DMS53 treated with DMSO at 0.1 percent for 48 hours (cell line): Measurements from ENCODE around the gene EPS8.
"Not testable (repeated sequence)": the region's sequence is repeated elsewhere in the genome, so short reads cannot be mapped to it uniquely, and the experiment has no call there.

ENCODE experiments used
- DNase-seq: peaks from one replicate; lab custom pipeline; 2025; ENCODE audit not compliant: unreplicated experiment; lab: John Stamatoyannopoulos, UW

Gene EPS8

DNA sequence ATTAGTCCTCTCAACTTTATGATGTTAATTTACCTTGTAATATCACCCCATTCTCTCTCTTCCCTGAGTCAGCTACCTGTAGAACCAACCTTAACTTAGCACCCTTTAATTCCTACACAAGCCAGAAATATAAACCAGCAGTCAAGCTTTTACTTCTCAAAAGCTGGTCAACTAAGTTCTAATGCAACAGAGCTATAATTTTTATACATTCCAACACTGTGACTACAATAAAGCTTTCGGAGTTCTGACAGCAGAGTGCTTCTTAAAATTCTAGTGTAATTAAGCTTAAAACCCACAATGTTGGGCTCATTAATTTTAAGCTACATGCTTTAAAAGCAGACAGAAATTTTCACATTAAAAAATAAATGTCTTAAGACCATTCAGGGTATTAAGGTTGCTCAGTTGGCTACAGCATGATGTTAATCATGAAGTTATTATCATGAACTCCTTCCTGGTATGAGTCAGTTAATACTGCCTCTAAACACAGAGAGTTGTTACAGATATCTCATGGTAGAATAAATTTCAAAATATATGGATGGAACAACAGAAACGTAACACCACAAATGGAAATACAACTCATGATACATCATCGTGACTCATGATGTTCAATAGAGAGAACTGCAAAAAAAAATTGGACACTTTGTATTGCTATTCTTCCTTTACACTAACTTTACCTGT, 126.7 kb downstream of the EPS8 start:
- peak; percentile 48 for DNase-seq

GRCh38 chr12:15651371-15651770, 137.8 kb downstream of the EPS8 start:
- DNase-seq: no peak

GRCh38 chr12:15650399-15651128, 138.6 kb downstream of the EPS8 start:
- DNase-seq: no peak

GRCh38 chr12:15649347-15649746, 139.8 kb downstream of the EPS8 start:
- DNase-seq: no peak

- no peak for DNase-seq
These were observed 140.6 kb downstream of the EPS8 start for GRCh38 chr12:15648558-15648957.

- no peak for DNase-seq
These were observed 142.6 kb downstream of the EPS8 start for GRCh38 chr12:15646581-15646980.

DNA sequence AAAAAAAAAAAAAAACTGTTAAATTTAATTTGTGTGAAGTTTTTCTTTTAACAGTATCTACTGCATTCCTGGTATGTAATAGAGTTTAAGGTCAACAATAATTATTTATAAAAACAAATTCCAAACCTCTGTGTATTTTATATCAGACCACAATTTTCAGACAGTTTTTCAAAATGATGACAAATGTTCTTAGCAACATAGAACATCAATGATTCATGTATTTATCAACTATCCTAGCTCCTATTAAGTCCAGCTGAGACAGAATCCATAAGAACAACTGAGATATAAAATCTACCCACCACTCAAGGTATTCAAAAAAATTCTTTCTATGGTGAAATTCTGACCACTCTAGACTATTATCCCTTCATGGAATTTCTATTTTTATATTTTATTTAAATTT, 144.5 kb downstream of the EPS8 start:
- no peak for DNase-seq

- DNase-seq: no peak
These were observed 151.0 kb downstream of the EPS8 start for GRCh38 chr12:15638231-15638630.

- DNase-seq: no peak
These were observed 152.9 kb downstream of the EPS8 start for GRCh38 chr12:15636060-15636890.

DNA sequence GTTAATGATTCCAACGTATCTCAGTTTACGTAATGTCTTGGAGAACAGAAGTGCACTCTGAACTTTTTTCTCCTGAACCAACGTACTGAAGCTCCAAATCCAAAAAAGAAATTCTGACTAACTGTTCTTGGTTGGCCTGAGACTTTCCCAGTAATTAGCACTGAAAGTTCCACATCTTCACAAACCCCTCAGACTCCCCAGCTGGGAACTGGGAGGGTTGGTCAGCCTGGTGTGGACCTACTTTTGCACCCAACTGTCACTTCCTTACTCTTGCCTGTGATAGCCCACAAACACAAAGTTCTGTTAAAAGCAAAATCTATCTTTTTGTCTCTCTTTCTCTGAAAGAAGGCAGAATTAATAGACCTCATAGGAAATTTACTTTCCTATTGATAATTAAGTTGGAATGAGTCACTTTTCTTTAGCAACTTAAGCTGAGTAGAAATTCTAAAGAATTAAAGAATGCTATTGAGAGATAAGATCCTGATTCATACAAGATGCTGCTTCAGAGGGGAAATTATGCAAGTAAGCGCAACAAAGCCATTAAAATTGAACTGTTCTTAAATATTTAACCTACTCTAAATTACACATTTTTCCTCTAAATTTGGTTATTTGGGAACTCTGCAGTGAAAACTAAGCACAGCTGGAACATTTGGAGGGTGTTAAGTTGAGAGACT, 155.0 kb downstream of the EPS8 start:
- DNase-seq: no peak

DNA sequence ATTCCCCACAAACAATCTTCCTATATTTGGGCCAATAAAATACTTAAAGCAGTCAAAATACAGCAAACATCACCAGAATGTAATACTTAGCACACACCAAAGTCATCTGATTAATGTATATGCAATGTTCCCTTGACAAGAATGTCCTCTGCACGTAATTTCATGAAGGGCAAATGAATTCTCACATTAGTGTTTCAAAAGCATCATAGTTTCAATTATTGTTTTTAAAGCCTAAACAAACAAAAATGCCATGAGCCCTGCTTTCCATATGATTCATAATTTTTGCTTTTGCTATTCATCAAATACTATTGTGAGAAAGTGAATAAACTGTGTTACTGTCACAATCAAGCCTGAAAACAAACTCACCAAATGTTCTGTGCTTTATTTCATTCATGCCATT, 156.0 kb downstream of the EPS8 start:
- no peak for DNase-seq

- no peak for DNase-seq
These were observed 156.5 kb downstream of the EPS8 start for GRCh38 chr12:15632708-15633107.

- no peak for DNase-seq
These were observed 158.0 kb downstream of the EPS8 start for GRCh38 chr12:15631007-15631715.

- DNase-seq: no peak
These were observed 159.4 kb downstream of the EPS8 start for GRCh38 chr12:15629761-15630160.

- DNase-seq: no peak
These were observed 160.1 kb downstream of the EPS8 start for GRCh38 chr12:15629108-15629507.

DNA sequence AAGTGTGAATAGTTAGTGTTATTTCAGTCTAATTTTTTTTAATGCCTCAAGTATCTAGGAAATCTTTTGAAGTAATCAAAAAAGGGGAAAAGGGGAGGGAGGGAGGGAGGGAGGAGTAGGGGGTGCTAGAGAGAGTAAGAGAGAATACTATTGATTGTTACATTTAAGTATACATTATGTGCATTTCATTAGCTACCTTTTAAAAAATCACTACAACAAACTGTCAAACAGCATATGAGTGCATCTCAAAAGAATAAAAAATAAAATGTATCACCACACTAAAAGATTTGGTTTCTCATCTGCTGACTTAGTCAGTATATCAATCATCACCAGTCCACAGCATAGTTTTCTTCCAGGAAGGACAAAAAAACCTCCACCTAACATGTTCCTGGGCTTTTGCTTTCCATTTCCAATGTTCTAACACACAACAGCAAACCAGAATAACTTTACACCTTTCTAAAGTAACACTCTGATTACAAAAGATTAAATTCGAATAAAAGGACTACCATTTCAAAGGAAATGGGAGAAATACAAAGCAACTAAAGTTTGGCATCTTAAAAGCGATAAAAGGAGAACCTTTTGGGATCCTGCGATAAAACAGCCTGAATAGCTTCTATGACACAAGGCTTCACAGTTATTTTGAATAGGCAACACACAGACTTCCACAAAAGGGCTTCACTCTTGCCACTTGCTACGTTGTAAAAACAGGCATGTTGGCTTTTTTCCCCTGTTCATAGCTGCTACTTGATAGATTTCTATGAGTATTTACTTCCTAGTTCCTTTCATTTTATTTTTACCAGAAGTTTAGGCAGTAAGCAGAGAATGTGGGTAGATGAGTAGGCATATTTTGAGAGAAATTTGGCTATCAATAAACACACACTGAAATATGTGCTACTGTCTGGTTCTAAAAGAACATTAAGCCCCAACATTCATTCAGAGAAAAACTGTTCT, 160.9 kb downstream of the EPS8 start:
- DNase-seq: no peak

- DNase-seq: no peak
These were observed 164.1 kb downstream of the EPS8 start for GRCh38 chr12:15625075-15625474.

GRCh38 chr12:15620741-15621539, 168.2 kb downstream of the EPS8 start:
- DNase-seq: no peak

GRCh38 chr12:15616495-15616894, 172.7 kb downstream of the EPS8 start:
- not testable (repeated sequence) for DNase-seq
